ENCODE measurements around the gene EHD2. TPM values are rescaled to one million over a fixed set of nuclear protein-coding genes. Genes with fewer than 3 reads are reported as not detected.

EHD2 gene
- total and polyA plus RNA-seq, 2 of the 13 experiments (the other 11 are each of a cell fraction or from before 2014, with no cell fraction given), result 0.09 to 0.28 TPM

DNA sequence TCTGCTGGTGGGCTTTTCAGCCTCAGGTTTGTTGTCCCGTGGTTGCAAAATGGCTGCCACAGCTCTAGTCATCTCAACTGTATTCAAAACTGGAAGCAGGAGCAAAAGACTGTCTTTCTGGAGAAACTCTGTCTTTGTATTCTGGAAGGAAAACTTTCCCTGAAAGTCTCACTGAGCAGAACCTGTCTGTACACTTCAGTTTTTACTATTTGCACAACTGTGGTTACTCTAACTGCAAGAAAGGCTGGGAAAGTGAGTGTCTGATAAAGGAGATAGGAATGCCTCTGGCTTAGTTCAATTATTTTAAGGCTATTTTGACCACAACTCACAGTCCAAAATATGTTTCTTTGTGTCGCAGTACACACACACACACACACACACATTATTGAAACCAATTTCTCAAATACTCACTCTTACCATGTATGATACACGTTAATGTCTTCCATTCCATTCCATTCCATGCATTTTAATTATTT lies 49.7 kb upstream of the EHD2 start:
- peaks cover 2% of the 10 kb centered on the region for H3K79me2 ChIP-seq (ENCODE audit: insufficient read depth, low read length)
- no peaks in the 10 kb centered on the region; the same call in 1 of the 2 replicates for H4K20me1 ChIP-seq (ENCODE audit: insufficient read depth, low read length)
- no peak overlapping the region for H3K4me3 ChIP-seq (replicated peaks in 1 of 3; ENCODE audit: insufficient read depth in 1 of 3, low read depth in 2 of 3, low read length in 3 of 3)
- WGBS (ENCODE audit: low lambda C conversion rate), result 66% methylated on average over 3 of the region's 3 CpGs
- H3K9ac ChIP-seq (ENCODE audit: insufficient read depth, low read depth, low read length), result no peak overlapping the region
- no TSS peak for BruUV-seq (replicated peaks)
- ChIA-PET POLR2A (no interaction called here), CTCF (ENCODE audit: low intra/inter-chr PET ratio, low total read pairs) (no interaction called here)
- no peaks in the 10 kb centered on the region; a peak in 1 of 5 replicates for H3K27me3 ChIP-seq (ENCODE audit: control insufficient read depth in 1 of 2, insufficient read depth in 2 of 2, low read length in 2 of 2)
- intact Hi-C loops (cut with micrococcal nuclease; ENCODE audit: unreplicated experiment), result no loop called here
- no peak overlapping the region for H3K4me2 ChIP-seq (ENCODE audit: low read depth, low read length)
- peak; percentile 14 for DNase-seq (ENCODE audit: low spot score)
- no peak for ATAC-seq
- FAIRE-seq, result no peak
- no peak for TF ChIP-seq SATB2 (CRISPR knock-in tag; IDR thresholded peaks at IDR 0.05)
- TF ChIP-seq SOX5 (CRISPR knock-in tag; IDR thresholded peaks at IDR 0.05; ENCODE audit: borderline replicate concordance), result no peak
- no peak for TF ChIP-seq MXD4 (CRISPR knock-in tag; IDR thresholded peaks at IDR 0.05)
- TF ChIP-seq, protein P1, sequence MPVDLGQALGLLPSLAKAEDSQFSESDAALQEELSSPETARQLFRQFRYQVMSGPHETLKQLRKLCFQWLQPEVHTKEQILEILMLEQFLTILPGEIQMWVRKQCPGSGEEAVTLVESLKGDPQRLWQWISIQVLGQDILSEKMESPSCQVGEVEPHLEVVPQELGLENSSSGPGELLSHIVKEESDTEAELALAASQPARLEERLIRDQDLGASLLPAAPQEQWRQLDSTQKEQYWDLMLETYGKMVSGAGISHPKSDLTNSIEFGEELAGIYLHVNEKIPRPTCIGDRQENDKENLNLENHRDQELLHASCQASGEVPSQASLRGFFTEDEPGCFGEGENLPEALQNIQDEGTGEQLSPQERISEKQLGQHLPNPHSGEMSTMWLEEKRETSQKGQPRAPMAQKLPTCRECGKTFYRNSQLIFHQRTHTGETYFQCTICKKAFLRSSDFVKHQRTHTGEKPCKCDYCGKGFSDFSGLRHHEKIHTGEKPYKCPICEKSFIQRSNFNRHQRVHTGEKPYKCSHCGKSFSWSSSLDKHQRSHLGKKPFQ (CRISPR knock-in tag; IDR thresholded peaks at IDR 0.05; ENCODE audit: insufficient replicate concordance), result no peak
- TF ChIP-seq, protein P2, sequence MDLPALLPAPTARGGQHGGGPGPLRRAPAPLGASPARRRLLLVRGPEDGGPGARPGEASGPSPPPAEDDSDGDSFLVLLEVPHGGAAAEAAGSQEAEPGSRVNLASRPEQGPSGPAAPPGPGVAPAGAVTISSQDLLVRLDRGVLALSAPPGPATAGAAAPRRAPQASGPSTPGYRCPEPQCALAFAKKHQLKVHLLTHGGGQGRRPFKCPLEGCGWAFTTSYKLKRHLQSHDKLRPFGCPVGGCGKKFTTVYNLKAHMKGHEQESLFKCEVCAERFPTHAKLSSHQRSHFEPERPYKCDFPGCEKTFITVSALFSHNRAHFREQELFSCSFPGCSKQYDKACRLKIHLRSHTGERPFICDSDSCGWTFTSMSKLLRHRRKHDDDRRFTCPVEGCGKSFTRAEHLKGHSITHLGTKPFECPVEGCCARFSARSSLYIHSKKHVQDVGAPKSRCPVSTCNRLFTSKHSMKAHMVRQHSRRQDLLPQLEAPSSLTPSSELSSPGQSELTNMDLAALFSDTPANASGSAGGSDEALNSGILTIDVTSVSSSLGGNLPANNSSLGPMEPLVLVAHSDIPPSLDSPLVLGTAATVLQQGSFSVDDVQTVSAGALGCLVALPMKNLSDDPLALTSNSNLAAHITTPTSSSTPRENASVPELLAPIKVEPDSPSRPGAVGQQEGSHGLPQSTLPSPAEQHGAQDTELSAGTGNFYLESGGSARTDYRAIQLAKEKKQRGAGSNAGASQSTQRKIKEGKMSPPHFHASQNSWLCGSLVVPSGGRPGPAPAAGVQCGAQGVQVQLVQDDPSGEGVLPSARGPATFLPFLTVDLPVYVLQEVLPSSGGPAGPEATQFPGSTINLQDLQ (CRISPR knock-in tag; IDR thresholded peaks at IDR 0.05), result no peak
- no peak for TF ChIP-seq NCOR1 (IDR thresholded peaks at IDR 0.05; ENCODE audit: borderline replicate concordance, low read length)
- TF ChIP-seq DNMT1 (CRISPR knock-in tag; IDR thresholded peaks at IDR 0.05), result no peak
- TF ChIP-seq, protein P3, sequence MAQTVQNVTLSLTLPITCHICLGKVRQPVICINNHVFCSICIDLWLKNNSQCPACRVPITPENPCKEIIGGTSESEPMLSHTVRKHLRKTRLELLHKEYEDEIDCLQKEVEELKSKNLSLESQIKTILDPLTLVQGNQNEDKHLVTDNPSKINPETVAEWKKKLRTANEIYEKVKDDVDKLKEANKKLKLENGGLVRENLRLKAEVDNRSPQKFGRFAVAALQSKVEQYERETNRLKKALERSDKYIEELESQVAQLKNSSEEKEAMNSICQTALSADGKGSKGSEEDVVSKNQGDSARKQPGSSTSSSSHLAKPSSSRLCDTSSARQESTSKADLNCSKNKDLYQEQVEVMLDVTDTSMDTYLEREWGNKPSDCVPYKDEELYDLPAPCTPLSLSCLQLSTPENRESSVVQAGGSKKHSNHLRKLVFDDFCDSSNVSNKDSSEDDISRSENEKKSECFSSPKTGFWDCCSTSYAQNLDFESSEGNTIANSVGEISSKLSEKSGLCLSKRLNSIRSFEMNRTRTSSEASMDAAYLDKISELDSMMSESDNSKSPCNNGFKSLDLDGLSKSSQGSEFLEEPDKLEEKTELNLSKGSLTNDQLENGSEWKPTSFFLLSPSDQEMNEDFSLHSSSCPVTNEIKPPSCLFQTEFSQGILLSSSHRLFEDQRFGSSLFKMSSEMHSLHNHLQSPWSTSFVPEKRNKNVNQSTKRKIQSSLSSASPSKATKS (CRISPR knock-in tag; IDR thresholded peaks at IDR 0.05), result no peak
- TF ChIP-seq TOPORS (CRISPR knock-in tag; IDR thresholded peaks at IDR 0.05), result no peak
- TF ChIP-seq MAFF (IDR thresholded peaks at IDR 0.05; ENCODE audit: low read depth, low read length), result no peak
- TF ChIP-seq ZKSCAN1 (IDR thresholded peaks at IDR 0.05; ENCODE audit: low read length), result no peak
- TF ChIP-seq, protein P4, sequence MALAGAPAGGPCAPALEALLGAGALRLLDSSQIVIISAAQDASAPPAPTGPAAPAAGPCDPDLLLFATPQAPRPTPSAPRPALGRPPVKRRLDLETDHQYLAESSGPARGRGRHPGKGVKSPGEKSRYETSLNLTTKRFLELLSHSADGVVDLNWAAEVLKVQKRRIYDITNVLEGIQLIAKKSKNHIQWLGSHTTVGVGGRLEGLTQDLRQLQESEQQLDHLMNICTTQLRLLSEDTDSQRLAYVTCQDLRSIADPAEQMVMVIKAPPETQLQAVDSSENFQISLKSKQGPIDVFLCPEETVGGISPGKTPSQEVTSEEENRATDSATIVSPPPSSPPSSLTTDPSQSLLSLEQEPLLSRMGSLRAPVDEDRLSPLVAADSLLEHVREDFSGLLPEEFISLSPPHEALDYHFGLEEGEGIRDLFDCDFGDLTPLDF (CRISPR knock-in tag; IDR thresholded peaks at IDR 0.05), result no peak
- no peak for TF ChIP-seq SMYD3 (CRISPR knock-in tag; IDR thresholded peaks at IDR 0.05)
- TF ChIP-seq FOSL2 (CRISPR knock-in tag; IDR thresholded peaks at IDR 0.05), result no peak
- TF ChIP-seq AGO1 (IDR thresholded peaks at IDR 0.05; ENCODE audit: low read depth, low read length, poor library complexity, severe bottlenecking), result no peak
- no peak for TF ChIP-seq JDP2 (CRISPR knock-in tag; IDR thresholded peaks at IDR 0.05; ENCODE audit: borderline replicate concordance)
- no peak for TF ChIP-seq NFE2 (CRISPR knock-in tag; IDR thresholded peaks at IDR 0.05)
- no peak overlapping the region for H3K27ac ChIP-seq (ENCODE audit: extremely low read length, insufficient read depth, low read length)
- no peaks in the 10 kb centered on the region for H3K9me3 ChIP-seq (ENCODE audit: low read length)
- H2AFZ ChIP-seq (ENCODE audit: low read length), result no peak overlapping the region
- no peaks in the 10 kb centered on the region; a peak in 1 of 5 replicates for H3K36me3 ChIP-seq (replicated peaks in 1 of 2; ENCODE audit: control insufficient read depth in 1 of 2, insufficient read depth in 2 of 2, low read length in 2 of 2)
- in situ Hi-C loops (cut with HindIII; ENCODE audit: extremely low pct_ligation_motif_present, low pct_unique_long_range_greater_than_20kb), result no loop called here
- peaks cover 72% of the 10 kb centered on the region for H3K4me1 ChIP-seq (ENCODE audit: insufficient read depth, low read length)

Data from HepG2 (cell line).